ENCODE measurements around the gene NKD2. TPM values are rescaled to one million over a fixed set of nuclear protein-coding genes. Genes with fewer than 3 reads are reported as not detected.

The NKD2 gene
- total and polyA plus RNA-seq, 2 experiments from 2014 or later: not detected

DNA sequence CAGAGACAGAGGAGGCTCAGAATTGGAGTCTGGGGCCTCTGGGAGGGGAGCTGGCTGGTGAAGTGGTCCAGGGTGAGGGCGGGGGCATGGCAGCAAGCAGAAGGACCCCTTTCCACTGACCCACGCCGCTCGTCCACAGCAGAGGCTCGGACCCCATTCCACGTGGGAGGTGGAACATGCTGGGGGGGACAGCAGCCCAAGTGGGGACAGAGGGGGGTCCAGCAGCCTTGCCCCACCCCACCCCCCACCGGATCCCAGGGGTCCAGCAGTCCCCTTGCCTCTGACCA, 25.4 kb upstream of the NKD2 start:
- H3K9me2 ChIP-seq (ENCODE audit: insufficient read depth): no peaks in the 10 kb centered on the region
- no peak overlapping the region for H2AFZ ChIP-seq
- H3K27me3 ChIP-seq (replicated peaks; ENCODE audit: insufficient read depth): peaks cover 10% of the 10 kb centered on the region; the same call in 1 of the 2 replicates
- peaks cover 10% of the 10 kb centered on the region for H3F3A ChIP-seq (ENCODE audit: insufficient read depth)
- WGBS, 2 experiments (ENCODE audit: low coverage in 1 of 2, low lambda C conversion rate in 2 of 2, missing lambda C conversion rate in 2 of 2): 90% methylated on average over 7 of the region's 7 CpGs; no CpG with 5 or more reads in 1 of the 2 experiments
- no peaks in the 10 kb centered on the region for H4K20me1 ChIP-seq (ENCODE audit: insufficient read depth)
- no peaks in the 10 kb centered on the region for H3K36me3 ChIP-seq (ENCODE audit: low read depth)
- no peaks in the 10 kb centered on the region for H3K79me2 ChIP-seq (ENCODE audit: insufficient read depth)
- H3K9me3 ChIP-seq (ENCODE audit: low read depth): no peaks in the 10 kb centered on the region
- in situ Hi-C loops (cut with MboI): no loop called here
- H3K4me3 ChIP-seq: no peak overlapping the region
- H3K4me2 ChIP-seq (ENCODE audit: unreplicated experiment): no peak overlapping the region
- no peak for TF ChIP-seq EZH2 (IDR thresholded peaks at IDR 0.05; ENCODE audit: insufficient read depth, poor library complexity, severe bottlenecking)
- no peak for TF ChIP-seq EZH2phosphoT487 (IDR thresholded peaks at IDR 0.05; ENCODE audit: insufficient read depth, low read depth)
- H3K27ac ChIP-seq: no peak overlapping the region
- H3K4me1 ChIP-seq (ENCODE audit: insufficient read depth): peaks cover 10% of the 10 kb centered on the region
- H3K9ac ChIP-seq: no peak overlapping the region
- DNase-seq: no peak

DNA sequence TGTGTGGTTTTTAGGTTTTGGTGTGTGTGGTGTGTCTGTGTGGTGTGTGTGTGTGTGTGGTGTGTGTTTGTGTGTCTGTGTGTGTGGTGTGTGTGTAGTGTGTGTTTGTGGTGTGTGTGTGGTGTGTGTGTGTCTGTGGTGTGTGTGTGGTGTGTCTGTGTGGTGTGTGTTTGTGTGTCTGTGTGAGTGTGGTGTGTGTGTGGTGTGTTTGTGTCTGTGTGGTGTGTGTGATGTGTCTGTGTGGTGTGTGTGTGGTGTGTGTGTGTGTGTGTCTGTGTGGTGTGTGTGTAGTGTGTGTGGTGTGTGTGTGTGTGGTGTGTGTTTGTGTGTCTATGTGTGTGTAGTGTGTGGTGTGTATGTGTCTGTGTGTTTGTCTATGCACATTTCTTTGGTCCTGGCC, 25.0 kb upstream of the NKD2 start:
- Histone ChIP-seq H3F3A (ENCODE audit: insufficient read depth) (peaks cover 10% of the 10 kb centered on the region), H2AFZ (no peak overlapping the region), H3K9me2 (ENCODE audit: insufficient read depth) (no peaks in the 10 kb centered on the region), H3K4me3 (no peak overlapping the region), H3K27ac (no peak overlapping the region), H3K4me2 (ENCODE audit: unreplicated experiment) (no peak overlapping the region), H3K27me3 (replicated peaks; ENCODE audit: insufficient read depth) (peaks cover 14% of the 10 kb centered on the region; the same call in 1 of the 2 replicates), H3K9me3 (ENCODE audit: low read depth) (no peaks in the 10 kb centered on the region), H3K36me3 (ENCODE audit: low read depth) (no peaks in the 10 kb centered on the region), H4K20me1 (ENCODE audit: insufficient read depth) (no peaks in the 10 kb centered on the region), H3K4me1 (ENCODE audit: insufficient read depth) (peaks cover 10% of the 10 kb centered on the region), H3K79me2 (ENCODE audit: insufficient read depth) (no peaks in the 10 kb centered on the region), H3K9ac (no peak overlapping the region)
- no peak for DNase-seq
- in situ Hi-C loops (cut with MboI): no loop called here
- TF ChIP-seq EZH2 (IDR thresholded peaks at IDR 0.05; ENCODE audit: insufficient read depth, poor library complexity, severe bottlenecking): no peak
- TF ChIP-seq EZH2phosphoT487 (IDR thresholded peaks at IDR 0.05; ENCODE audit: insufficient read depth, low read depth): no peak

DNA sequence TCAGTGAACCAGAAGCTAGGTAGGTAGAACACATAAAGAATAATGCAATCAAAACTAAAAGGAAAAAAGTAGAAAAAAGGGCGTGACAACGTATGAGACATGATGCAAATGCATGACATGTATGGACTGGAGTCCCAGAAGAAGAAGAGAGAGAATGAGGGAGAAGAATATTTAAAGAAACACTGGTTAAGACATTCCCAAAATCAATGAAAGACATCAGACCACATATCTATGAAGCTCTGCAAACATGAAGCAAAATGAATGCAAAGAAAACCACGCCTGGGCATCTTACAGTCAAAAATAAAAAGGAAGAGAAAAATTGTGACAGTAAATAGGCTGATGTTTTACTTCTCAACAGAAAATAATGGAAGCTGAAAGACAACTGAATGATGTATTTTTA, 23.8 kb upstream of the NKD2 start:
- 73 to 85% methylated on average over 3 of the region's 3 CpGs for WGBS, 2 experiments (ENCODE audit: low coverage in 1 of 2, low lambda C conversion rate in 2 of 2, missing lambda C conversion rate in 2 of 2)
- H3K27me3 ChIP-seq (replicated peaks; ENCODE audit: insufficient read depth): peaks cover 23% of the 10 kb centered on the region
- no peak overlapping the region for H3K4me2 ChIP-seq (ENCODE audit: unreplicated experiment)
- no peaks in the 10 kb centered on the region for H3K36me3 ChIP-seq (ENCODE audit: low read depth)
- no peak for DNase-seq
- H3K4me3 ChIP-seq: no peak overlapping the region
- H3K4me1 ChIP-seq (ENCODE audit: insufficient read depth): peaks cover 10% of the 10 kb centered on the region
- H3K27ac ChIP-seq: no peak overlapping the region
- no peak overlapping the region for H2AFZ ChIP-seq
- in situ Hi-C loops (cut with MboI): no loop called here
- no peaks in the 10 kb centered on the region for H3K79me2 ChIP-seq (ENCODE audit: insufficient read depth)
- H3K9me3 ChIP-seq (ENCODE audit: low read depth): no peaks in the 10 kb centered on the region
- peaks cover 10% of the 10 kb centered on the region for H3F3A ChIP-seq (ENCODE audit: insufficient read depth)
- TF ChIP-seq EZH2 (IDR thresholded peaks at IDR 0.05; ENCODE audit: insufficient read depth, poor library complexity, severe bottlenecking) (no peak), EZH2phosphoT487 (IDR thresholded peaks at IDR 0.05; ENCODE audit: insufficient read depth, low read depth) (no peak)
- H3K9me2 ChIP-seq (ENCODE audit: insufficient read depth): no peaks in the 10 kb centered on the region
- H3K9ac ChIP-seq: no peak overlapping the region
- H4K20me1 ChIP-seq (ENCODE audit: insufficient read depth): no peaks in the 10 kb centered on the region

DNA sequence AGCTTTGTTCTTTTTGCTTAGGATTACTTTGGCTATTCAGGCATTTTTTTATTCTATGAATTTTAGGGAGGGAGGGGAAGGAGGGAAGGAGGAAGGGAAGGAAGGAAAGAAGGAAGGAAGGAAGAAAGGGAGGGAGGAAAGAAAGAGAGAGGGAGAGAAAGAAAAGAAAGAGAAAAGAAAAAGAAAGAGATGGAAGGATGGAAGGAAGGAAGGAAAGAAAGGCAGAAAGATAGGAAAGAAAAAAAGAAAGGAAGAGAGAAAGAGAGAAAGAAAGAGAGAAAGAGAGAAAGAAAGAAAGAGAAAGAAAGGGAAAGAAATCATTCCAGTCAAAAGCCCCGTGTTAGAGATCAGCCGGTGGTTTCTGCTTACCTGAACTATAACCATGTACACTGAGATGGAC, 20.8 kb upstream of the NKD2 start:
- Histone ChIP-seq H3K36me3 (ENCODE audit: low read depth) (no peaks in the 10 kb centered on the region), H3K27ac (no peak overlapping the region), H3K9ac (no peak overlapping the region), H3K4me1 (ENCODE audit: insufficient read depth) (no peaks in the 10 kb centered on the region), H3K27me3 (replicated peaks; ENCODE audit: insufficient read depth) (peaks cover 36% of the 10 kb centered on the region), H2AFZ (no peak overlapping the region), H3K4me3 (no peak overlapping the region), H3F3A (ENCODE audit: insufficient read depth) (no peaks in the 10 kb centered on the region), H3K4me2 (ENCODE audit: unreplicated experiment) (no peak overlapping the region), H4K20me1 (ENCODE audit: insufficient read depth) (no peaks in the 10 kb centered on the region), H3K9me2 (ENCODE audit: insufficient read depth) (no peaks in the 10 kb centered on the region), H3K79me2 (ENCODE audit: insufficient read depth) (no peaks in the 10 kb centered on the region), H3K9me3 (ENCODE audit: low read depth) (no peaks in the 10 kb centered on the region)
- WGBS, 2 experiments (ENCODE audit: low coverage in 1 of 2, low lambda C conversion rate in 2 of 2, missing lambda C conversion rate in 2 of 2): 33 to 56% methylated on average over 2 of the region's 2 CpGs
- TF ChIP-seq EZH2 (IDR thresholded peaks at IDR 0.05; ENCODE audit: insufficient read depth, poor library complexity, severe bottlenecking) (no peak), EZH2phosphoT487 (IDR thresholded peaks at IDR 0.05; ENCODE audit: insufficient read depth, low read depth) (no peak)
- DNase-seq: no peak
- in situ Hi-C loops (cut with MboI): no loop called here

DNA sequence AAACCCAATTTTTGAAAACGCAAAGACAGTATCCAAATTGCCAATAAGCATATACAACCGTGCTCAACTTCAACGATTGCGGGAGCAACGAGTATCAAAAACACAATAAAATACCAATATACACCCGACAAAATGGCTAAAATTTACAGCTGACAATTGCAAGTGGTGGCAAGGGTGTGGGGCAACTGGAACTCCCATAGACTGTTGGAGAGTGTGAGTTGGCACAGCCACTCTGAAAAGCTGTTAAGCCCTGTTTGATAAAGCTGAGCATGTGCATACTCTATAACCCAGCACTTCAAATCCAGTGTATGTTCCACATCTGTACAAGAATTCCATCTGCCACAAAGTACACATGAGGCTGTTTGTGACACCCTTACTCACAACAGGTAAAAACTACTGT, 20.3 kb upstream of the NKD2 start:
- no peaks in the 10 kb centered on the region for H3K36me3 ChIP-seq (ENCODE audit: low read depth)

More for the DNA sequence above, 20.3 kb upstream of the NKD2 start:
- in situ Hi-C loops (cut with MboI): no loop called here
- whole genome bisulfite sequencing, 2 experiments (ENCODE audit: low coverage in 1 of 2, low lambda C conversion rate in 2 of 2, missing lambda C conversion rate in 2 of 2): 53 to 61% methylated on average over 6 of the region's 6 CpGs
- no peak overlapping the region for H3K4me2 ChIP-seq (ENCODE audit: unreplicated experiment)
- no peak overlapping the region for H2AFZ ChIP-seq
- DNase-seq: no peak
- no peaks in the 10 kb centered on the region for H4K20me1 ChIP-seq (ENCODE audit: insufficient read depth)
- no peak overlapping the region for H3K4me3 ChIP-seq
- TF ChIP-seq EZH2 (IDR thresholded peaks at IDR 0.05; ENCODE audit: insufficient read depth, poor library complexity, severe bottlenecking) (no peak), EZH2phosphoT487 (IDR thresholded peaks at IDR 0.05; ENCODE audit: insufficient read depth, low read depth) (no peak)
- H3K27me3 ChIP-seq (replicated peaks; ENCODE audit: insufficient read depth): peaks cover 36% of the 10 kb centered on the region
- no peaks in the 10 kb centered on the region for H3F3A ChIP-seq (ENCODE audit: insufficient read depth)
- no peak overlapping the region for H3K9ac ChIP-seq
- no peaks in the 10 kb centered on the region for H3K9me2 ChIP-seq (ENCODE audit: insufficient read depth)
- no peaks in the 10 kb centered on the region for H3K9me3 ChIP-seq (ENCODE audit: low read depth)
- H3K27ac ChIP-seq: no peak overlapping the region
- H3K79me2 ChIP-seq (ENCODE audit: insufficient read depth): no peaks in the 10 kb centered on the region
- H3K4me1 ChIP-seq (ENCODE audit: insufficient read depth): no peaks in the 10 kb centered on the region
